Measurements from ENCODE around the gene KDM7A.

The KDM7A gene

DNA sequence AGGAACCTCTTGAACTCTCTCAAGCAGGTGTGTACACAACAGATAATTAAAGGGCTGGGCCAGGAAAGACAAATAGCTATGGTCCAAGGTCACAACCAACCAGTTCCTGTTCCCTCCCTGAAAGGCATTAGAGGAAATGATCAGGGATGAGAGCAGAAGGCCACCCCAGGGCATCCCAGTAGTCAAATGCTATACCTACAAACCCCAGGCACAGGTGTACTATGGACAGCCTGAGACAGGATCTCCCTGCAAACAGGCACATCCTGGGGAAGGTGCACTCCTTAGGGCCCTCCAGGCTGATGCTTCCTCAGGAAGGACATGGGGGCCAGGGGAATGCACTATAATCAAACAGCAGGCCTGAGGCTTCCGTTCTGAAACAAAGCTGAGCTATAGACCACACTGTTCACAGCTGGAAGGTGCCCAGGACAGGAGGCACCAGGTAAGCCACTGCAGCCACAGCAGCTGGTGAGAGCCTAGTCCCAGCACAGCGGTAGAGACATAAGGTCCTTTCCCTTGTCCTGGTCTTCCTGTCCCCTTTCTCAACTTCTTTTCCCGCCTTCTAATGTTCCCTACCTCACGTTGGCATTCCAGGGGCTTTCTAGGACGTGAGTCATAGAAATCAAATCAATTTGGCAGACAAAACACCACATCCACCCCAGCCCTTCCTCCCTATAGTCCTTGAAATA, 127.3 kb downstream of the KDM7A start:
- TF ChIP-seq SPI1 (IDR thresholded peaks at IDR 0.05; ENCODE audit: borderline replicate concordance, low read depth) (no peak), POLR2AphosphoS5 (IDR thresholded peaks at IDR 0.05; ENCODE audit: low read depth) (no peak), GABPA (IDR thresholded peaks at IDR 0.05; ENCODE audit: low read depth) (no peak)
- Histone ChIP-seq H3K4me3 (replicated peaks; ENCODE audit: insufficient read depth, low read length) (no peak overlapping the region), H3K27ac (replicated peaks) (no peak overlapping the region), H3K27me3 (ENCODE audit: insufficient read depth, poor library complexity, severe bottlenecking) (peaks cover 3% of the 10 kb centered on the region)
- DNase-seq (ENCODE audit: low read depth in 1 of 2, low spot score in 1 of 2), result no peak

DNA sequence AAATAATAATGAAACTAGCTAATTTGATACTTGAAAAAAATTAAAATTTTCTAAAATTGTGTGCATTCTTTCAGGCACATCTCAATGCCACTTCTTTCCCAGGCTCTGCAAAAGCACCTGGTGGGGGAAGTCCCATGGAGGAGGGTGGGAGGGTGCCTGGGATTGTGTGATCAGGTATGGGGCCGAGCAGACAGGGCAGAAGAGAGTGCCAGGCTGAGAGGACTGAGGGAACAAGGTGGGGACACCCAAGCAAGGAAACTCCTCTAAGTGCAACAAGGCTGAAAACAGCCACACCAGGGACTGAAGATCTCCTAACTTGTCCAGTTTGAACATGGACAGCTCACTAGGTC, 127.8 kb downstream of the KDM7A start:
- Histone ChIP-seq H3K27ac (replicated peaks) (no peak overlapping the region), H3K4me3 (replicated peaks; ENCODE audit: insufficient read depth, low read length) (no peak overlapping the region), H3K27me3 (ENCODE audit: insufficient read depth, poor library complexity, severe bottlenecking) (peaks cover 3% of the 10 kb centered on the region)
- no peak for DNase-seq (ENCODE audit: low read depth in 1 of 2, low spot score in 1 of 2)
- no peak for TF ChIP-seq POLR2AphosphoS5 (IDR thresholded peaks at IDR 0.05; ENCODE audit: low read depth)
- TF ChIP-seq, protein P1, sequence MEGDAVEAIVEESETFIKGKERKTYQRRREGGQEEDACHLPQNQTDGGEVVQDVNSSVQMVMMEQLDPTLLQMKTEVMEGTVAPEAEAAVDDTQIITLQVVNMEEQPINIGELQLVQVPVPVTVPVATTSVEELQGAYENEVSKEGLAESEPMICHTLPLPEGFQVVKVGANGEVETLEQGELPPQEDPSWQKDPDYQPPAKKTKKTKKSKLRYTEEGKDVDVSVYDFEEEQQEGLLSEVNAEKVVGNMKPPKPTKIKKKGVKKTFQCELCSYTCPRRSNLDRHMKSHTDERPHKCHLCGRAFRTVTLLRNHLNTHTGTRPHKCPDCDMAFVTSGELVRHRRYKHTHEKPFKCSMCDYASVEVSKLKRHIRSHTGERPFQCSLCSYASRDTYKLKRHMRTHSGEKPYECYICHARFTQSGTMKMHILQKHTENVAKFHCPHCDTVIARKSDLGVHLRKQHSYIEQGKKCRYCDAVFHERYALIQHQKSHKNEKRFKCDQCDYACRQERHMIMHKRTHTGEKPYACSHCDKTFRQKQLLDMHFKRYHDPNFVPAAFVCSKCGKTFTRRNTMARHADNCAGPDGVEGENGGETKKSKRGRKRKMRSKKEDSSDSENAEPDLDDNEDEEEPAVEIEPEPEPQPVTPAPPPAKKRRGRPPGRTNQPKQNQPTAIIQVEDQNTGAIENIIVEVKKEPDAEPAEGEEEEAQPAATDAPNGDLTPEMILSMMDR (IDR thresholded peaks at IDR 0.05; ENCODE audit: insufficient read depth, low read length), result no peak
- no peak for TF ChIP-seq SPI1 (IDR thresholded peaks at IDR 0.05; ENCODE audit: borderline replicate concordance, low read depth)
- TF ChIP-seq GABPA (IDR thresholded peaks at IDR 0.05; ENCODE audit: low read depth), result no peak
- TF ChIP-seq, protein P2, sequence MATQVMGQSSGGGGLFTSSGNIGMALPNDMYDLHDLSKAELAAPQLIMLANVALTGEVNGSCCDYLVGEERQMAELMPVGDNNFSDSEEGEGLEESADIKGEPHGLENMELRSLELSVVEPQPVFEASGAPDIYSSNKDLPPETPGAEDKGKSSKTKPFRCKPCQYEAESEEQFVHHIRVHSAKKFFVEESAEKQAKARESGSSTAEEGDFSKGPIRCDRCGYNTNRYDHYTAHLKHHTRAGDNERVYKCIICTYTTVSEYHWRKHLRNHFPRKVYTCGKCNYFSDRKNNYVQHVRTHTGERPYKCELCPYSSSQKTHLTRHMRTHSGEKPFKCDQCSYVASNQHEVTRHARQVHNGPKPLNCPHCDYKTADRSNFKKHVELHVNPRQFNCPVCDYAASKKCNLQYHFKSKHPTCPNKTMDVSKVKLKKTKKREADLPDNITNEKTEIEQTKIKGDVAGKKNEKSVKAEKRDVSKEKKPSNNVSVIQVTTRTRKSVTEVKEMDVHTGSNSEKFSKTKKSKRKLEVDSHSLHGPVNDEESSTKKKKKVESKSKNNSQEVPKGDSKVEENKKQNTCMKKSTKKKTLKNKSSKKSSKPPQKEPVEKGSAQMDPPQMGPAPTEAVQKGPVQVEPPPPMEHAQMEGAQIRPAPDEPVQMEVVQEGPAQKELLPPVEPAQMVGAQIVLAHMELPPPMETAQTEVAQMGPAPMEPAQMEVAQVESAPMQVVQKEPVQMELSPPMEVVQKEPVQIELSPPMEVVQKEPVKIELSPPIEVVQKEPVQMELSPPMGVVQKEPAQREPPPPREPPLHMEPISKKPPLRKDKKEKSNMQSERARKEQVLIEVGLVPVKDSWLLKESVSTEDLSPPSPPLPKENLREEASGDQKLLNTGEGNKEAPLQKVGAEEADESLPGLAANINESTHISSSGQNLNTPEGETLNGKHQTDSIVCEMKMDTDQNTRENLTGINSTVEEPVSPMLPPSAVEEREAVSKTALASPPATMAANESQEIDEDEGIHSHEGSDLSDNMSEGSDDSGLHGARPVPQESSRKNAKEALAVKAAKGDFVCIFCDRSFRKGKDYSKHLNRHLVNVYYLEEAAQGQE (IDR thresholded peaks at IDR 0.05; ENCODE audit: insufficient replicate concordance, low read depth), result no peak

DNA sequence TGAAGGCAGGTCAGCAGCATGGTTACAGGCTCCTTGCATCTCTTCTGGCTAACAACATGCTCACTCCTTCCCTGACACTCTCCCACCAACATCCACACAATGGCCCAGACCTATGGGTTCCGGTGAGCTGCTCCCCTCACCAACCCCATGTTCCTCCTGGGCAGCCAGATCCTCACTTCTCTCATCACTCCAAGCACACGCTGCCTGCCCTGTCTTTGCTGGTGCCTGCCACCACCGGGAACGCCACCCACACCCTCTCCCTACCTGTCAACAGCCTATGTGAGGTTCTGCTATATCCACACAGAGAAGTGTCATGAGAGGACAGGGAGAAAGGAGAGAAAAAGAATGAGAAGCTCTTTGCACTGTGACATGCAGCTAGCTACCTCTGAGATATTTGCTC, 128.6 kb downstream of the KDM7A start:
- DNase-seq (ENCODE audit: low read depth in 1 of 2, low spot score in 1 of 2), result no peak
- TF ChIP-seq, protein P1 (IDR thresholded peaks at IDR 0.05; ENCODE audit: insufficient read depth, low read length), result no peak
- TF ChIP-seq, protein P2 (IDR thresholded peaks at IDR 0.05; ENCODE audit: insufficient replicate concordance, low read depth), result no peak
- no peak for TF ChIP-seq POLR2AphosphoS5 (IDR thresholded peaks at IDR 0.05; ENCODE audit: low read depth)
- TF ChIP-seq SPI1 (IDR thresholded peaks at IDR 0.05; ENCODE audit: borderline replicate concordance, low read depth), result no peak
- TF ChIP-seq GABPA (IDR thresholded peaks at IDR 0.05; ENCODE audit: low read depth), result no peak
- Histone ChIP-seq H3K27me3 (ENCODE audit: insufficient read depth, poor library complexity, severe bottlenecking) (peaks cover 3% of the 10 kb centered on the region), H3K27ac (replicated peaks) (no peak overlapping the region), H3K4me3 (replicated peaks; ENCODE audit: insufficient read depth, low read length) (no peak overlapping the region)

DNA sequence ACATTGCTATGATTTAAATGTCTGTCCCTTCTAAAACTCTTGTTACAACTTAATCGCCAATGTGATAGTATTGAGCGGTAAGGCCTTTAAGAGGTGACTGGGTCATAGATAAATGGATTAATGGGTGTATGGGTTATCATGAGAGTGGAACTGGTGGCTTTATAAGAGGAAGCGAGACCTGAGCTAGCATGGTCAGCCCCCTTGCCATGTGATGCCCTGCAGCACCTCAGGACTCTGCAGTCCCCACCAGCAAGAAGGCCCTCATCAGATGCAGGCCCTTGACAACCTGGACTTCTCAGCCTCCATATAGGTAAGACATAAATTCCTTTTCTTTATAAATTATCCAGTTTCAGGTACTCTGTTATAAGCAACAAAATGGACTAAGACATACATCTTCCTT, 129.6 kb downstream of the KDM7A start:
- no peak overlapping the region for H3K4me3 ChIP-seq (replicated peaks; ENCODE audit: insufficient read depth, low read length)
- H3K27ac ChIP-seq (replicated peaks), result no peak overlapping the region
- DNase-seq (ENCODE audit: low read depth in 1 of 2, low spot score in 1 of 2), result no peak

More for the DNA sequence above, 129.6 kb downstream of the KDM7A start:
- peaks cover 8% of the 10 kb centered on the region for H3K27me3 ChIP-seq (ENCODE audit: insufficient read depth, poor library complexity, severe bottlenecking)
- TF ChIP-seq, protein P1 (IDR thresholded peaks at IDR 0.05; ENCODE audit: insufficient read depth, low read length), result no peak
- TF ChIP-seq, protein P2 (IDR thresholded peaks at IDR 0.05; ENCODE audit: insufficient replicate concordance, low read depth), result no peak
- TF ChIP-seq GABPA (IDR thresholded peaks at IDR 0.05; ENCODE audit: low read depth), result no peak
- TF ChIP-seq SPI1 (IDR thresholded peaks at IDR 0.05; ENCODE audit: borderline replicate concordance, low read depth), result no peak
- TF ChIP-seq POLR2AphosphoS5 (IDR thresholded peaks at IDR 0.05; ENCODE audit: low read depth), result no peak
